Measurements from ENCODE around the gene SUOX. TPM values are rescaled to one million over a fixed set of nuclear protein-coding genes. Genes with fewer than 3 reads are reported as not detected.

SUOX gene
- total and polyA plus RNA-seq, 4 donors, result 17.3 to 39.3 (median 33.0) TPM

GRCh38 chr12:55957106-55957859 is 39.8 kb upstream of the SUOX start:
- no peak overlapping the region for H3K9ac ChIP-seq (ENCODE audit: low read depth in 1 of 2, low read length in 2 of 2)
- no peaks in the 10 kb centered on the region for H3K4me1 ChIP-seq (ENCODE audit: control insufficient read depth in 4 of 4, insufficient read depth in 4 of 4, low read length in 3 of 4)
- no peaks in the 10 kb centered on the region for H3K9me3 ChIP-seq (ENCODE audit: control insufficient read depth in 4 of 4, low read length in 3 of 4)
- peaks cover 0 to 8% (median under 1%) of the 10 kb centered on the region in 4 donors for H3K36me3 ChIP-seq (ENCODE audit: control insufficient read depth in 4 of 4, insufficient read depth in 3 of 4, low read depth in 1 of 4, low read length in 3 of 4)
- no peak overlapping the region for H3K27ac ChIP-seq (ENCODE audit: low read depth in 1 of 2, low read length in 2 of 2)
- no peak for DNase-seq (ENCODE audit: low spot score)
- WGBS, result 70% methylated on average over 5 of the region's 5 CpGs
- TF ChIP-seq SP1 (IDR thresholded peaks at IDR 0.05) (no peak), YY1 (IDR thresholded peaks at IDR 0.05) (no peak), HNF4G (IDR thresholded peaks at IDR 0.05) (no peak), EGR1 (IDR thresholded peaks at IDR 0.05; ENCODE audit: low read depth in 2 of 2) (no peak), REST (IDR thresholded peaks at IDR 0.05) (no peak), GABPA (IDR thresholded peaks at IDR 0.05 in 1 of 2, conservative IDR thresholded peaks at IDR 0.05 in 1 of 2) (no peak), CTCF (IDR thresholded peaks at IDR 0.05; ENCODE audit: low read depth, low read length, missing input control) (no peak), NR2F2 (IDR thresholded peaks at IDR 0.05) (no peak), RXRA (IDR thresholded peaks at IDR 0.05) (no peak), RAD21 (IDR thresholded peaks at IDR 0.05) (no peak), FOXA2 (IDR thresholded peaks at IDR 0.05) (no peak), JUND (IDR thresholded peaks at IDR 0.05) (no peak), TAF1 (conservative IDR thresholded peaks at IDR 0.05) (no peak), HNF4A (conservative IDR thresholded peaks at IDR 0.05) (no peak), FOXA1 (IDR thresholded peaks at IDR 0.05) (no peak)
- TF ChIP-seq, protein P1, sequence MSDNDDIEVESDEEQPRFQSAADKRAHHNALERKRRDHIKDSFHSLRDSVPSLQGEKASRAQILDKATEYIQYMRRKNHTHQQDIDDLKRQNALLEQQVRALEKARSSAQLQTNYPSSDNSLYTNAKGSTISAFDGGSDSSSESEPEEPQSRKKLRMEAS (IDR thresholded peaks at IDR 0.05), result no peak
- TF ChIP-seq, protein P2, sequence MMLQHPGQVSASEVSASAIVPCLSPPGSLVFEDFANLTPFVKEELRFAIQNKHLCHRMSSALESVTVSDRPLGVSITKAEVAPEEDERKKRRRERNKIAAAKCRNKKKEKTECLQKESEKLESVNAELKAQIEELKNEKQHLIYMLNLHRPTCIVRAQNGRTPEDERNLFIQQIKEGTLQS (IDR thresholded peaks at IDR 0.05), result no peak
- TF ChIP-seq, protein P3, sequence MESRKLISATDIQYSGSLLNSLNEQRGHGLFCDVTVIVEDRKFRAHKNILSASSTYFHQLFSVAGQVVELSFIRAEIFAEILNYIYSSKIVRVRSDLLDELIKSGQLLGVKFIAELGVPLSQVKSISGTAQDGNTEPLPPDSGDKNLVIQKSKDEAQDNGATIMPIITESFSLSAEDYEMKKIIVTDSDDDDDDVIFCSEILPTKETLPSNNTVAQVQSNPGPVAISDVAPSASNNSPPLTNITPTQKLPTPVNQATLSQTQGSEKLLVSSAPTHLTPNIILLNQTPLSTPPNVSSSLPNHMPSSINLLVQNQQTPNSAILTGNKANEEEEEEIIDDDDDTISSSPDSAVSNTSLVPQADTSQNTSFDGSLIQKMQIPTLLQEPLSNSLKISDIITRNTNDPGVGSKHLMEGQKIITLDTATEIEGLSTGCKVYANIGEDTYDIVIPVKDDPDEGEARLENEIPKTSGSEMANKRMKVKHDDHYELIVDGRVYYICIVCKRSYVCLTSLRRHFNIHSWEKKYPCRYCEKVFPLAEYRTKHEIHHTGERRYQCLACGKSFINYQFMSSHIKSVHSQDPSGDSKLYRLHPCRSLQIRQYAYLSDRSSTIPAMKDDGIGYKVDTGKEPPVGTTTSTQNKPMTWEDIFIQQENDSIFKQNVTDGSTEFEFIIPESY (IDR thresholded peaks at IDR 0.05), result no peak
- H3K27me3 ChIP-seq (ENCODE audit: control insufficient read depth in 4 of 4, insufficient read depth in 4 of 4, low read length in 3 of 4), result no peaks in the 10 kb centered on the region
- no peak overlapping the region for H3K4me3 ChIP-seq (ENCODE audit: low read depth in 1 of 3, low read length in 3 of 3)

Data from liver (tissue), 9 donors.